ENCODE data around the gene ZMYM2.

DNA sequence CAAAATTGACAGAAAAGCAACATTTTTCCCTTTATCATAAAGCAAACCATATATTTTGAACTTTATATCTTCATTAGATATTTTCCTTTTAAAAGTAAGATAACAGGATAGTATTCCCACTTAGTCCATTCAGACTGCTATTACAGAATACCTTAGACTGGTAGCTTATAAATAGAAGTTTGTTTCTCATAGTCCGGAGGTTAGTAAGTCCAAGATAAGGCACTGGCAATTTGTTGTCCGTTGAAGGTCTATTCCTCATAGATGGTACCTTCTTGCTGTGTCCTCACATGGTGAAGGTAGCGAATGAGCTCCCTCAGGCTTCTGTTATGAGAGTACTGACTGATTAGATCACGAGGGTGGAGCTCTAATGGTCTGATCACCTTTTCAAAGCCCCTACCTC is 70.4 kb downstream of the ZMYM2 start:
- no peak for TF ChIP-seq SIN3A (IDR thresholded peaks at IDR 0.05; ENCODE audit: borderline replicate concordance, insufficient read depth, low read length)
- no peak for TF ChIP-seq POLR2AphosphoS5 (IDR thresholded peaks at IDR 0.05; ENCODE audit: low read depth, low read length)
- TF ChIP-seq, protein P1, sequence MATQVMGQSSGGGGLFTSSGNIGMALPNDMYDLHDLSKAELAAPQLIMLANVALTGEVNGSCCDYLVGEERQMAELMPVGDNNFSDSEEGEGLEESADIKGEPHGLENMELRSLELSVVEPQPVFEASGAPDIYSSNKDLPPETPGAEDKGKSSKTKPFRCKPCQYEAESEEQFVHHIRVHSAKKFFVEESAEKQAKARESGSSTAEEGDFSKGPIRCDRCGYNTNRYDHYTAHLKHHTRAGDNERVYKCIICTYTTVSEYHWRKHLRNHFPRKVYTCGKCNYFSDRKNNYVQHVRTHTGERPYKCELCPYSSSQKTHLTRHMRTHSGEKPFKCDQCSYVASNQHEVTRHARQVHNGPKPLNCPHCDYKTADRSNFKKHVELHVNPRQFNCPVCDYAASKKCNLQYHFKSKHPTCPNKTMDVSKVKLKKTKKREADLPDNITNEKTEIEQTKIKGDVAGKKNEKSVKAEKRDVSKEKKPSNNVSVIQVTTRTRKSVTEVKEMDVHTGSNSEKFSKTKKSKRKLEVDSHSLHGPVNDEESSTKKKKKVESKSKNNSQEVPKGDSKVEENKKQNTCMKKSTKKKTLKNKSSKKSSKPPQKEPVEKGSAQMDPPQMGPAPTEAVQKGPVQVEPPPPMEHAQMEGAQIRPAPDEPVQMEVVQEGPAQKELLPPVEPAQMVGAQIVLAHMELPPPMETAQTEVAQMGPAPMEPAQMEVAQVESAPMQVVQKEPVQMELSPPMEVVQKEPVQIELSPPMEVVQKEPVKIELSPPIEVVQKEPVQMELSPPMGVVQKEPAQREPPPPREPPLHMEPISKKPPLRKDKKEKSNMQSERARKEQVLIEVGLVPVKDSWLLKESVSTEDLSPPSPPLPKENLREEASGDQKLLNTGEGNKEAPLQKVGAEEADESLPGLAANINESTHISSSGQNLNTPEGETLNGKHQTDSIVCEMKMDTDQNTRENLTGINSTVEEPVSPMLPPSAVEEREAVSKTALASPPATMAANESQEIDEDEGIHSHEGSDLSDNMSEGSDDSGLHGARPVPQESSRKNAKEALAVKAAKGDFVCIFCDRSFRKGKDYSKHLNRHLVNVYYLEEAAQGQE (IDR thresholded peaks at IDR 0.05; ENCODE audit: insufficient read depth in 1 of 2, low read depth in 2 of 2, low read length in 2 of 2): no peak
- no peak for TF ChIP-seq TAF1 (IDR thresholded peaks at IDR 0.05; ENCODE audit: borderline replicate concordance, insufficient read depth, low read length)
- no peak for TF ChIP-seq FOXP2 (optimal IDR thresholded peaks at IDR 0.05; ENCODE audit: borderline replicate concordance, extremely low read depth, extremely low read length, insufficient read depth)

Measured in PFSK-1 (cell line).